ENCODE measurements around the gene SLC35G3. TPM values are rescaled to one million over a fixed set of nuclear protein-coding genes. Genes with fewer than 3 reads are reported as not detected.

The SLC35G3 gene
- not detected in 2 replicates for total RNA-seq

DNA sequence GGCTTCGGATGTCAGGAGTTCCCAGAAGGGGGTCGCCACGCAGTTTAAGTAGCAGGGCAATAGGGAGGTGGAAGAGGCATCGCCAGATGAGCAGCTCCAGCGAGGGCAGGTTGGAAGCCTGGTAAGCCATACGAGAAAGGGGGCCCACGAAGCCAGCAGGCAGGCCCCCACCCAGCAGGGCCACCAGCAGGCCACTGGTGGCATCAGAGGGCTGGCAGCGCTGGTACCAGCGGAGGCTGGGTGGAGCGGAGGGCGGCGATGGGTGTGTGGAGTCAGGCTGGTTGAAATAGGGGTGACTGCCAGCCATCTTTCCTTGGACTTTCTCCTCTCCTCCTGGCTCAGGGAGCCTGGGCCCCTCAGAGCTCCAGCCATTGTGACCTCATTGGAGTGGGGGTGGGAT, at the start of gene SLC35G3:
TSS of gene SLC35G3 (minus strand) at position 393 of the 400 bp plus-strand sequence. CDS start at position 307, 86 bp downstream.

GRCh38 chr17:35242805-35243560, 48.8 kb upstream of the SLC35G3 start, which contains the start of gene SLFN5:
Gene SLFN5, plus strand, starts transcription at chr17:35243072. Its CDS starts 15,619 bp downstream, at chr17:35258691.

DNA sequence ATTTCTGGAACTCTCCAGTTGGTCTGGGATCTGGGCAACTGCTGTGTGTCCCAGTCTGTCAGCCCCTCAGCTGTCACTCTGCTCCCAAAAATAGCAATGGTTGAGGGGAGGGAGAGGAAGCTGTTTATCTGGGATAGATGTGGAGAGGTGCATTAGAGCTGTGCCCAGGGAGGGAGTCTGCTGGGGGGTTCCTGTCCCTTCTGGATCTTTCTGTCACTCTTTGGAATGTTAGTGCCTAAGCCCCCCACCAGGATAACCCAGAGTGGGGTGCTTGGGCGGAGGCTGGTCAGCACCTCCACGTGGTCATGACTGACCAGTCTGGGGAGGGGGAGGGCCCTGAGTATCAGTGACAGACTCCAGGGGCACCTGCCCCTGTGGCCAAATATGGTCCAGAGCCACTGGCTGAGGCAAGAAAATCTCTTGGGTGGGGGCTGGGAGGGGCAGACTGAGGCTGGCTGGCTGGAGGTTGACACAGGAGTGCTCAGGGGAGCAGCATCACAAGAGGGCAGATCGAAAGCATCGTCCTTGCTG, 46.8 kb downstream of the SLC35G3 start, which contains the start of gene UNC45B:
TSS of gene UNC45B (plus strand) at position 443 of the 531 bp plus-strand sequence. CDS start 447 bp downstream, outside the sequence.

Other genes with a start within 250 kb of the SLC35G3 start
- 0.38 and 1.1 TPM in 2 replicates for gene CCT6B, start 232.9 kb downstream of the SLC35G3 start, total RNA-seq
- gene ZNF830, start 232.9 kb downstream of the SLC35G3 start, total RNA-seq: 12.1 and 13.6 TPM in 2 replicates
- gene LIG3, start 213.9 kb downstream of the SLC35G3 start, total RNA-seq: 25.1 and 36.4 TPM in 2 replicates
- gene RFFL, start 130.7 kb downstream of the SLC35G3 start, total RNA-seq: 5.4 and 13.4 TPM in 2 replicates
- gene RAD51D, start 74.5 kb downstream of the SLC35G3 start, total RNA-seq: 4.8 and 13.6 TPM in 2 replicates
- gene FNDC8, start 72.8 kb downstream of the SLC35G3 start, total RNA-seq: not detected in 2 replicates
- gene NLE1, start 52.1 kb downstream of the SLC35G3 start, total RNA-seq: 20.3 and 26.6 TPM in 2 replicates
- not detected in 2 replicates for gene UNC45B, start 46.6 kb downstream of the SLC35G3 start, total RNA-seq
- 52.7 and 58.9 TPM in 2 replicates for gene SLFN5, start 48.7 kb upstream of the SLC35G3 start, total RNA-seq
- gene SLFN11, start 179.2 kb upstream of the SLC35G3 start, total RNA-seq: 84.3 and 125 TPM in 2 replicates
- 41.2 and 43.1 TPM in 2 replicates for gene SLFN12, start 238.1 kb upstream of the SLC35G3 start, total RNA-seq